CD14-positive monocyte (primary cell): ENCODE data around the gene UNC13B. TPM values are rescaled to one million over a fixed set of nuclear protein-coding genes. Genes with fewer than 3 reads are reported as not detected.

Experiments used
- DNase-seq, 3 donors: peaks; one replicate each; pipeline ENCODE4 v3.0.0-alpha.2; 2011 to 2022
- H2AFZ ChIP-seq: 2 replicates; pipeline ENCODE4 v1.6.0; 2012; ENCODE audit warnings: mild to moderate bottlenecking, low read depth, low read length, inconsistent platforms; ENCODE audit not compliant: insufficient read depth, poor library complexity, severe bottlenecking
- H3K27ac ChIP-seq, 2 donors: 1 replicate in 1 of 2; 2 replicates in 1 of 2; pipeline ENCODE4 v1.5.1; 2012 to 2013; ENCODE audit warnings: low read length in 2 of 2, control low read depth in 1 of 2, inconsistent platforms in 1 of 2, low read depth in 1 of 2, mild to moderate bottlenecking in 1 of 2
- H3K27me3 ChIP-seq, 2 donors: one replicate each; pipeline versions ENCODE4 v1.6.0 to v1.6.1; 2011 to 2013; ENCODE audit warnings: low read length in 2 of 2; ENCODE audit not compliant: control insufficient read depth in 2 of 2, insufficient read depth in 2 of 2
- H3K36me3 ChIP-seq, 2 donors: replicated peaks in 1 of 2; 1 replicate in 1 of 2; 2 replicates in 1 of 2; pipeline versions ENCODE4 v1.5.1 to v1.6.1; 2012 to 2013; ENCODE audit warnings: low read length in 2 of 2, control low read depth in 1 of 2, inconsistent platforms in 1 of 2, mild to moderate bottlenecking in 1 of 2; ENCODE audit not compliant: insufficient read depth in 2 of 2, control insufficient read depth in 1 of 2
- H3K4me1 ChIP-seq, 2 donors: 1 replicate in 1 of 2; 2 replicates in 1 of 2; pipeline versions ENCODE4 v1.5.1 to v1.6.1; 2012 to 2013; ENCODE audit warnings: low read length in 2 of 2, control low read depth in 1 of 2, inconsistent platforms in 1 of 2, mild to moderate bottlenecking in 1 of 2, moderate library complexity in 1 of 2; ENCODE audit not compliant: insufficient read depth in 2 of 2, control insufficient read depth in 1 of 2
- H3K4me2 ChIP-seq: replicated peaks from 2 replicates; pipeline ENCODE3; 2012; ENCODE audit warnings: low read length, moderate library complexity, mild to moderate bottlenecking; ENCODE audit not compliant: poor library complexity, severe bottlenecking; ENCODE audit errors: extremely low read depth
- H3K4me3 ChIP-seq, 3 experiments: fragments of 200-600 bp in 1 of 3; sonication (generic) in 1 of 3; replicated peaks in 1 of 3; 1 replicate in 2 of 3; 2 replicates in 1 of 3; pipeline ENCODE4 v1.5.1; 2011 to 2013; ENCODE audit warnings: low read length in 3 of 3, mild to moderate bottlenecking in 3 of 3, control low read depth in 2 of 3, low read depth in 2 of 3, inconsistent platforms in 1 of 3, moderate library complexity in 1 of 3
- H3K79me2 ChIP-seq: 2 replicates; pipeline ENCODE4 v1.6.0; 2012; ENCODE audit warnings: mild to moderate bottlenecking, control low read depth, inconsistent platforms, low read length, moderate library complexity; ENCODE audit not compliant: insufficient read depth
- H3K9ac ChIP-seq: 2 replicates; pipeline ENCODE4 v1.6.0; 2017; ENCODE audit warnings: low read length, mild to moderate bottlenecking; ENCODE audit not compliant: insufficient read depth, poor library complexity, severe bottlenecking
- H3K9me3 ChIP-seq, 2 donors: replicated peaks in 1 of 2; 1 replicate in 1 of 2; 2 replicates in 1 of 2; pipeline versions ENCODE4 v1.5.1 to v1.6.1; 2012 to 2013; ENCODE audit warnings: low read length in 2 of 2, control low read depth in 1 of 2; ENCODE audit not compliant: control insufficient read depth in 1 of 2, insufficient read depth in 1 of 2
- H4K20me1 ChIP-seq: 2 replicates; pipeline ENCODE4 v1.6.0; 2012; ENCODE audit warnings: mild to moderate bottlenecking, low read length, control low read depth, moderate library complexity; ENCODE audit not compliant: insufficient read depth
- H3K27ac Mint-ChIP-seq, 7 donors: one replicate each; pipeline ENCODE4 v1.8.0; 2020; ENCODE audit warnings: mild to moderate bottlenecking in 7 of 7, mixed read lengths in 7 of 7, moderate library complexity in 6 of 7, inconsistent platforms in 2 of 7
- H3K27me3 Mint-ChIP-seq, 3 donors: one replicate each; pipeline ENCODE4 v1.8.0; 2021 to 2022; ENCODE audit warnings: low read depth in 3 of 3, mild to moderate bottlenecking in 3 of 3, mixed read lengths in 3 of 3, moderate library complexity in 3 of 3, inconsistent platforms in 1 of 3
- H3K36me3 Mint-ChIP-seq, 2 donors: one replicate each; pipeline ENCODE4 v1.8.0; 2020; ENCODE audit warnings: mixed read lengths in 2 of 2, inconsistent platforms in 1 of 2, mild to moderate bottlenecking in 1 of 2
- H3K4me1 Mint-ChIP-seq: one replicate; pipeline ENCODE4 v1.8.0; 2020; ENCODE audit warnings: mild to moderate bottlenecking, mixed read lengths
- H3K4me3 Mint-ChIP-seq, 2 donors: one replicate each; pipeline ENCODE4 v1.8.0; 2020; ENCODE audit warnings: mild to moderate bottlenecking in 2 of 2, mixed read lengths in 2 of 2, moderate library complexity in 1 of 2
- H3K9me3 Mint-ChIP-seq, 7 donors: one replicate each; pipeline ENCODE4 v1.8.0; 2020 to 2022; ENCODE audit warnings: mixed read lengths in 7 of 7, mild to moderate bottlenecking in 6 of 7, moderate library complexity in 6 of 7, inconsistent platforms in 2 of 7
- CTCF ChIP-seq: fragments of 200-600 bp; IDR thresholded peaks from one replicate; pipeline ENCODE4 v1.8.0; 2022; ENCODE audit warnings: antibody characterized with exemption, mild to moderate bottlenecking
- WGBS: methylation state at CpG from one replicate; pipeline ENCODE4 v1.1.5; 2013; ENCODE audit warnings: missing lambda C conversion rate; ENCODE audit not compliant: insufficient coverage; 5-methylcytosine and 5-hydroxymethylcytosine counted together
- intact Hi-C, 2 donors: fragments of 100-400 bp; cut with micrococcal nuclease; formaldehyde crosslinking; loops; one replicate each; pipeline versions ENCODE4 v1.15.0 to v1.15.1; 2023
- polyA plus RNA-seq, 3 donors: library from polyadenylated mRNA; depleted of rRNA in 1 of 3; unstranded in 2 of 3; stranded (reverse) in 1 of 3; fragments of 300-500 nt in 2 of 3; fragments of >200 nt in 1 of 3; fragmentation: Illumina TruSeq in 2 of 3; gene quantifications; 1 replicate in 2 of 3; 2 replicates in 1 of 3; pipeline ENCODE4 v1.2.3, GENCODE V29; 2012 to 2021

The UNC13B gene
- polyA plus RNA-seq, 3 donors, result 0.41 to 0.81 (median 0.66) TPM

GRCh38 chr9:35436933-35437332 is 275.1 kb downstream of the UNC13B start:
- DNase-seq, result peak; percentile 1 to 20 (median 4)
- Histone ChIP-seq H3K4me3 (no peak overlapping the region), H3K9ac (no peak overlapping the region), H2AFZ (no peak overlapping the region), H3K4me2 (no peak overlapping the region), H3K27me3 (no peaks in the 10 kb centered on the region), H3K4me1 (no peaks in the 10 kb centered on the region), H4K20me1 (no peaks in the 10 kb centered on the region), H3K79me2 (no peaks in the 10 kb centered on the region), H3K27ac (no peak overlapping the region), H3K36me3 (no peaks in the 10 kb centered on the region), H3K9me3 (no peaks in the 10 kb centered on the region)
- Mint-ChIP-seq H3K4me3 (no peak overlapping the region), H3K4me1 (peaks cover 2% of the 10 kb centered on the region), H3K36me3 (no peaks in the 10 kb centered on the region), H3K9me3 (no peaks in the 10 kb centered on the region), H3K27ac (no peak overlapping the region), H3K27me3 (peaks cover 0 to 4% (median 2%) of the 10 kb centered on the region in 3 donors)
- TF ChIP-seq CTCF, result no peak
- WGBS, result no CpG with 5 or more reads among the region's 1 CpG
- intact Hi-C loops, result no loop called here

GRCh38 chr9:35446012-35446411 is 284.2 kb downstream of the UNC13B start:
- Histone ChIP-seq H3K4me1 (no peaks in the 10 kb centered on the region), H4K20me1 (no peaks in the 10 kb centered on the region), H3K4me2 (no peak overlapping the region), H3K9me3 (no peaks in the 10 kb centered on the region), H3K27me3 (peaks cover 0 to 3% of the 10 kb centered on the region in 2 donors), H2AFZ (no peak overlapping the region), H3K27ac (no peak overlapping the region), H3K79me2 (no peaks in the 10 kb centered on the region), H3K9ac (no peak overlapping the region), H3K36me3 (no peaks in the 10 kb centered on the region), H3K4me3 (no peak overlapping the region)
- Mint-ChIP-seq H3K4me1 (no peaks in the 10 kb centered on the region), H3K4me3 (no peak overlapping the region), H3K27ac (no peak overlapping the region), H3K36me3 (no peaks in the 10 kb centered on the region), H3K9me3 (no peaks in the 10 kb centered on the region), H3K27me3 (peaks cover 3 to 4% (median 4%) of the 10 kb centered on the region in 3 donors)
- DNase-seq, result no peak
- TF ChIP-seq CTCF, result no peak
- intact Hi-C loops, result no loop called here
- 100% methylated on average over 2 of the region's 3 CpGs for WGBS
